Measurements from ENCODE around the gene MEDAG.

DNA sequence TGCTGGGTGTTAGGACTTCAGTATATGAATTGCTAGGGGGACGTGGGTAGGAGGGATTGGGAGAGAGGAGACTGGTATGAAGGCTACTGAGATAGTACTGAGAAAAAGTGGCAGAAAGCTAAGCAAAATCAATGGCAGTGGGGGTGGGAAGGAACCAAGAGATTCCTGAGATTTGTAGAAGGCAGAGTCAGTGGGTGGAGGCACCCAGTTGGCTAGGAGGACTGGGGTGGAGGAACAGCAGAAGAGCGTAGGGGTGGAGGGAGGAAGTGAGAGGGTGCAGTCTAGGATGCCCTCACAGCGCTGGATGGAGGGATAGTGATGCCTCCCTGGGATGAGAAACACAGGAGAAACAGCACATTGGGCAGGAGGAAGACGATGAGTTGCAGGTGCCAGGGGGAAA is 5.6 kb upstream of the MEDAG start:
- TF ChIP-seq, protein P1, sequence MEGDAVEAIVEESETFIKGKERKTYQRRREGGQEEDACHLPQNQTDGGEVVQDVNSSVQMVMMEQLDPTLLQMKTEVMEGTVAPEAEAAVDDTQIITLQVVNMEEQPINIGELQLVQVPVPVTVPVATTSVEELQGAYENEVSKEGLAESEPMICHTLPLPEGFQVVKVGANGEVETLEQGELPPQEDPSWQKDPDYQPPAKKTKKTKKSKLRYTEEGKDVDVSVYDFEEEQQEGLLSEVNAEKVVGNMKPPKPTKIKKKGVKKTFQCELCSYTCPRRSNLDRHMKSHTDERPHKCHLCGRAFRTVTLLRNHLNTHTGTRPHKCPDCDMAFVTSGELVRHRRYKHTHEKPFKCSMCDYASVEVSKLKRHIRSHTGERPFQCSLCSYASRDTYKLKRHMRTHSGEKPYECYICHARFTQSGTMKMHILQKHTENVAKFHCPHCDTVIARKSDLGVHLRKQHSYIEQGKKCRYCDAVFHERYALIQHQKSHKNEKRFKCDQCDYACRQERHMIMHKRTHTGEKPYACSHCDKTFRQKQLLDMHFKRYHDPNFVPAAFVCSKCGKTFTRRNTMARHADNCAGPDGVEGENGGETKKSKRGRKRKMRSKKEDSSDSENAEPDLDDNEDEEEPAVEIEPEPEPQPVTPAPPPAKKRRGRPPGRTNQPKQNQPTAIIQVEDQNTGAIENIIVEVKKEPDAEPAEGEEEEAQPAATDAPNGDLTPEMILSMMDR (IDR thresholded peaks at IDR 0.05; ENCODE audit: low read depth, low read length), result no peak
- TF ChIP-seq EZH2phosphoT487 (IDR thresholded peaks at IDR 0.05; ENCODE audit: low read depth), result no peak
